K562 (cell line): ENCODE data around the gene STK11. TPM values are rescaled to one million over a fixed set of nuclear protein-coding genes. Genes with fewer than 3 reads are reported as not detected.
A peak's percentile ranks its signal among the peaks of the same experiment; 100 is the strongest.

Experiments
- ATAC-seq: fragments of 200-7000 bp; cut with Tn5 transposase; 3 replicates; pipeline ENCODE4 v1.9.1; 2020; ENCODE audit warnings: moderate library complexity
- BruUV-seq: library from RNA; stranded (reverse); fragments of 400-500 nt; replicated peaks from 2 replicates; lab custom pipeline; 2021; lab: Mats Ljungman, UMichigan
- CTCF ChIA-PET: fragments of 300-600 bp; formaldehyde crosslinking; extraction: SDS; loops from one replicate; lab custom pipeline; 2021; ENCODE audit warnings: low intra/inter-chr PET ratio; lab: Yijun Ruan, JAX
- POLR2A ChIA-PET: fragments of 300-600, 350-650 bp; sonication (Branson Sonifier 250); formaldehyde crosslinking; extraction: SDS; loops from one replicate; lab custom pipeline; 2021; ENCODE audit warnings: antibody characterized with exemption, inconsistent platforms; lab: Yijun Ruan, JAX
- DNase-seq, 4 experiments: peaks; one replicate each; pipeline versions ENCODE4 v3.0.0 to v3.0.0-alpha.2; 2011 to 2018; ENCODE audit warnings: low spot score in 3 of 4, mixed read lengths in 3 of 4; ENCODE audit errors: extremely low read depth in 1 of 4
- FAIRE-seq: peaks from 2 replicates; lab custom pipeline; 2011; peaks lifted over from hg19 to GRCh38; lab: Jason Lieb, UNC
- H2AFZ ChIP-seq: 2 replicates; pipeline ENCODE4 v1.6.0; 2011; ENCODE audit warnings: low read depth, low read length, control low read depth, inconsistent platforms
- H3K27ac ChIP-seq: fragments of 200-600 bp; 3 replicates; pipeline ENCODE4 v1.8.0; 2011; ENCODE audit warnings: low read depth, mild to moderate bottlenecking, control low read depth, inconsistent platforms, low read length, moderate library complexity, mixed read lengths; ENCODE audit errors: extremely low read depth
- H3K27me3 ChIP-seq, 2 experiments: fragments of 300-600 bp in 1 of 2; 2 replicates in 1 of 2; 3 replicates in 1 of 2; pipeline versions ENCODE4 v1.6.0 to v1.8.0; 2011; ENCODE audit warnings: inconsistent platforms in 2 of 2, low read length in 2 of 2, mild to moderate bottlenecking in 1 of 2, mixed read lengths in 1 of 2, moderate library complexity in 1 of 2; ENCODE audit not compliant: control insufficient read depth in 2 of 2, insufficient read depth in 2 of 2
- H3K36me3 ChIP-seq: fragments of 300-600 bp; 3 replicates; pipeline ENCODE4 v1.8.0; 2011; ENCODE audit warnings: mild to moderate bottlenecking, low read length, inconsistent platforms; ENCODE audit not compliant: control insufficient read depth, insufficient read depth
- H3K4me1 ChIP-seq, 2 experiments: fragments of 200-600 bp in 1 of 2; replicated peaks in 1 of 2; 2 replicates in 1 of 2; 3 replicates in 1 of 2; pipeline versions ENCODE4 v1.5.1 to v1.8.0; 2011; ENCODE audit warnings: inconsistent platforms in 2 of 2, low read length in 2 of 2, mild to moderate bottlenecking in 1 of 2, mixed read lengths in 1 of 2, moderate library complexity in 1 of 2; ENCODE audit not compliant: control insufficient read depth in 2 of 2, insufficient read depth in 2 of 2
- H3K4me2 ChIP-seq: 2 replicates; pipeline ENCODE4 v1.6.1; 2011; ENCODE audit warnings: low read length, control low read depth, inconsistent platforms, mixed read lengths; ENCODE audit not compliant: insufficient read depth
- H3K4me3 ChIP-seq: fragments of 200-600 bp; sonication (generic), shearing (Covaris generic); 2 replicates; pipeline ENCODE4 v1.5.1; 2016; ENCODE audit warnings: control low read depth, inconsistent platforms
- H3K79me2 ChIP-seq: fragments of 200-600 bp; 3 replicates; pipeline ENCODE4 v1.8.0; 2011; ENCODE audit warnings: low read length, inconsistent platforms; ENCODE audit not compliant: control insufficient read depth, insufficient read depth
- H3K9ac ChIP-seq, 2 experiments: 2 replicates each; pipeline versions ENCODE4 v1.6.0 to v1.6.1; 2011; ENCODE audit warnings: low read depth in 2 of 2, low read length in 2 of 2, control low read depth in 1 of 2, inconsistent platforms in 1 of 2, mild to moderate bottlenecking in 1 of 2, mixed read lengths in 1 of 2; ENCODE audit not compliant: insufficient read depth in 1 of 2
- H3K9me1 ChIP-seq: one replicate; pipeline ENCODE4 v1.6.0; 2011; ENCODE audit warnings: inconsistent platforms, mild to moderate bottlenecking, low read length, moderate library complexity; ENCODE audit not compliant: control insufficient read depth, insufficient read depth
- H3K9me3 ChIP-seq: replicated peaks from 2 replicates; pipeline ENCODE4 v1.5.1; 2011; ENCODE audit warnings: low read depth, low read length, inconsistent platforms; ENCODE audit not compliant: control insufficient read depth, insufficient read depth
- H4K20me1 ChIP-seq: replicated peaks from 2 replicates; pipeline ENCODE4 v1.6.1; 2011; ENCODE audit warnings: low read length, inconsistent platforms, mixed read lengths; ENCODE audit not compliant: control insufficient read depth, insufficient read depth
- BCL6 ChIP-seq: fragments of 250-450 bp; sonication (Bioruptor Pico); IDR thresholded peaks from 2 replicates; pipeline ENCODE4 v1.4.0; 2020
- KDM2B ChIP-seq: fragments of 250-450 bp; sonication (Bioruptor Pico); IDR thresholded peaks from 2 replicates; pipeline ENCODE4 v1.8.0; 2021; ENCODE audit warnings: mild to moderate bottlenecking, moderate library complexity
- MCM3 ChIP-seq: fragments of 450-650 bp; IDR thresholded peaks from 2 replicates; pipeline ENCODE4 v1.6.1; 2016
- NCOA1 ChIP-seq: fragments of 450-650 bp; IDR thresholded peaks from 2 replicates; pipeline ENCODE4 v1.6.1; 2016; ENCODE audit warnings: low read depth
- PYGO2 ChIP-seq: fragments of 450-650 bp; IDR thresholded peaks from 2 replicates; pipeline ENCODE4 v1.6.1; 2016; ENCODE audit warnings: mild to moderate bottlenecking, missing genetic modification characterization, moderate library complexity, missing compliant biosample characterization
- RBM22 ChIP-seq: fragments of 200-400 bp; formaldehyde crosslinking; IDR thresholded peaks from 2 replicates; pipeline ENCODE4 v1.6.1; 2018; ENCODE audit warnings: low read length, low read depth; ENCODE audit not compliant: poor library complexity, severe bottlenecking
- SMAD2 ChIP-seq: fragments of 150-350 bp; IDR thresholded peaks from 2 replicates; pipeline ENCODE4 v1.6.1; 2014; ENCODE audit warnings: low read depth, mild to moderate bottlenecking, low read length
- TBP ChIP-seq: optimal IDR thresholded peaks from 2 replicates; pipeline ENCODE3; 2011; ENCODE audit warnings: low read depth, low read length, improper control_type of control experiment
- TGIF2 ChIP-seq: sonication (generic); formaldehyde crosslinking; IDR thresholded peaks from 2 replicates; pipeline ENCODE4 v1.8.1; 2022; ENCODE audit warnings: mild to moderate bottlenecking, missing genetic modification reagents, moderate library complexity
- ZNF436 ChIP-seq: fragments of 250-450, 450-650 bp; sonication (Bioruptor Pico); formaldehyde crosslinking; IDR thresholded peaks from 2 replicates; pipeline ENCODE4 v1.7.0; 2020; ENCODE audit warnings: mild to moderate bottlenecking
- WGBS: fragments of 100-300 bp; shearing (Covaris generic); methylation state at CpG from one replicate; pipeline ENCODE4 v1.1.6; 2016; ENCODE audit warnings: low coverage, mixed read lengths; ENCODE audit not compliant: insufficient coverage; ENCODE audit errors: missing lambda C conversion rate; 5-methylcytosine and 5-hydroxymethylcytosine counted together
- in situ Hi-C: fragments of 300-500 bp; cut with MboI; formaldehyde crosslinking; loops from 4 replicates; pipeline ENCODE4 v1.15.0; 2018; ENCODE audit warnings: inconsistent platforms, mixed read lengths
- intact Hi-C: fragments of 100-400 bp; cut with micrococcal nuclease; formaldehyde crosslinking; loops from 2 replicates; pipeline ENCODE4 v1.14.2; 2022
- polyA plus RNA-seq, 8 experiments: library from polyadenylated mRNA; depleted of rRNA in 4 of 8; stranded (reverse) in 5 of 8; unstranded in 3 of 8; fragments of >200 nt; fragmentation: Nextera tagmentation in 2 of 8; fragmentation: Illumina TruSeq in 1 of 8; extraction: Ambion mirVana in 2 of 8; extraction: Trizol in 1 of 8; gene quantifications; 2 replicates each; pipeline versions ENCODE4 v1.2.1 to v1.2.3, GENCODE V29; 2011 to 2014; ENCODE audit warnings: inconsistent platforms in 1 of 8, missing spikeins in 1 of 8
- total RNA-seq, 7 experiments: library from RNA; depleted of rRNA in 6 of 7; stranded (reverse); fragments of >200 nt in 6 of 7; fragmentation: Illumina TruSeq in 2 of 7; extraction: Trizol in 2 of 7; gene quantifications; 2 replicates each; pipeline versions ENCODE4 v1.2.1 to v1.2.3, GENCODE V29; 2011 to 2021; ENCODE audit warnings: low replicate concordance in 1 of 7
- TF ChIP-seq, protein P1 (sequence below): fragments of 450-650 bp; IDR thresholded peaks from 2 replicates; pipeline ENCODE4 v1.6.1; 2016
- TF ChIP-seq, protein P2 (sequence below): sonication (generic); formaldehyde crosslinking; IDR thresholded peaks from 2 replicates; pipeline ENCODE4 v1.8.0; 2022; ENCODE audit warnings: mild to moderate bottlenecking, missing genetic modification reagents
- TF ChIP-seq, protein P3 (sequence below): fragments of 200-800 bp; sonication (Bioruptor generic); IDR thresholded peaks from 2 replicates; pipeline ENCODE4 v1.6.1; 2017; ENCODE audit warnings: missing genetic modification characterization, missing compliant biosample characterization
- TF ChIP-seq, protein P4 (sequence below): conservative IDR thresholded peaks from 2 replicates; pipeline ENCODE4 v1.6.1; 2011; ENCODE audit warnings: low read depth, mild to moderate bottlenecking, low read length; ENCODE audit not compliant: control insufficient read depth
- TF ChIP-seq, protein P5 (sequence below): sonication (generic); formaldehyde crosslinking; IDR thresholded peaks from 2 replicates; pipeline ENCODE4 v1.8.0; 2022; ENCODE audit warnings: mild to moderate bottlenecking, low read depth, missing genetic modification reagents

STK11 gene
- total and polyA plus RNA-seq, 9 of the 15 experiments (the other 6 are each of a cell fraction or from before 2014, with no cell fraction given): 0.15 to 96.5 (median 31.7) TPM

DNA sequence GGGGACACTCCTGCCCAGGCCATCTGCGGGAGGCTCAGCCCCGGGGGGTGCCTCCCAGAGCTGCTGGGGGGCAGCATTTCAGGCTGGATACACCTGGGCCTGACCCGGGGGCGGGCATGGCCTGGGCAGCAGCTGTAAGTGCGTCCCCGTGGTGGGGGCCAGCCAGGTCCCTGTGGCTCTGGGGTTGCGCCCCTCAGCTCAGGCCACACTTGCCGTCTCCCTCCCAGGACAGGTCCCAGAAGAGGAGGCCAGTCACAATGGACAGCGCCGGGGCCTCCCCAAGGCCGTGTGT, 20.6 kb downstream of the STK11 start:
- ATAC-seq: no peak
- CTCF ChIA-PET: no interaction called here
- H4K20me1 ChIP-seq: 0 out of 2 replicates have a peak, but pooled peaks cover under 1% of the 10 kb centered on the region
- no peak overlapping the region for H3K27ac ChIP-seq
- peaks cover 0 to 63% of the 10 kb centered on the region in 2 experiments; a peak in 2 of 5 replicates for H3K4me1 ChIP-seq
- peak overlapping the region in 1 of 2 experiments; percentile 26; a peak in 1 of 4 replicates for H3K9ac ChIP-seq
- no peaks in the 10 kb centered on the region for H3K27me3 ChIP-seq
- no peak for FAIRE-seq
- H2AFZ ChIP-seq: no peak overlapping the region
- in situ Hi-C loops (loop anchor here (25.0 kb wide), 1 partner anchor 464 kb away; the partner anchor contains the start of gene MISP), intact Hi-C loops (no loop called here)
- H3K4me3 ChIP-seq: no peak overlapping the region
- peaks cover 16% of the 10 kb centered on the region for H3K79me2 ChIP-seq
- BruUV-seq: no TSS peak
- POLR2A ChIA-PET: interaction anchor here (1.5 kb wide), 1 partner anchor 9 kb away, joined by 9 read pairs; no protein-coding TSS in a partner anchor
- 100% methylated on average over 2 of the region's 11 CpGs for WGBS
- TF ChIP-seq PYGO2 (tag): no peak
- no peak for TF ChIP-seq TBP
- TF ChIP-seq, protein P1, sequence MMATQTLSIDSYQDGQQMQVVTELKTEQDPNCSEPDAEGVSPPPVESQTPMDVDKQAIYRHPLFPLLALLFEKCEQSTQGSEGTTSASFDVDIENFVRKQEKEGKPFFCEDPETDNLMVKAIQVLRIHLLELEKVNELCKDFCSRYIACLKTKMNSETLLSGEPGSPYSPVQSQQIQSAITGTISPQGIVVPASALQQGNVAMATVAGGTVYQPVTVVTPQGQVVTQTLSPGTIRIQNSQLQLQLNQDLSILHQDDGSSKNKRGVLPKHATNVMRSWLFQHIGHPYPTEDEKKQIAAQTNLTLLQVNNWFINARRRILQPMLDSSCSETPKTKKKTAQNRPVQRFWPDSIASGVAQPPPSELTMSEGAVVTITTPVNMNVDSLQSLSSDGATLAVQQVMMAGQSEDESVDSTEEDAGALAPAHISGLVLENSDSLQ: no peak
- TF ChIP-seq BCL6 (CRISPR knock-in tag): no peak
- TF ChIP-seq, protein P2, sequence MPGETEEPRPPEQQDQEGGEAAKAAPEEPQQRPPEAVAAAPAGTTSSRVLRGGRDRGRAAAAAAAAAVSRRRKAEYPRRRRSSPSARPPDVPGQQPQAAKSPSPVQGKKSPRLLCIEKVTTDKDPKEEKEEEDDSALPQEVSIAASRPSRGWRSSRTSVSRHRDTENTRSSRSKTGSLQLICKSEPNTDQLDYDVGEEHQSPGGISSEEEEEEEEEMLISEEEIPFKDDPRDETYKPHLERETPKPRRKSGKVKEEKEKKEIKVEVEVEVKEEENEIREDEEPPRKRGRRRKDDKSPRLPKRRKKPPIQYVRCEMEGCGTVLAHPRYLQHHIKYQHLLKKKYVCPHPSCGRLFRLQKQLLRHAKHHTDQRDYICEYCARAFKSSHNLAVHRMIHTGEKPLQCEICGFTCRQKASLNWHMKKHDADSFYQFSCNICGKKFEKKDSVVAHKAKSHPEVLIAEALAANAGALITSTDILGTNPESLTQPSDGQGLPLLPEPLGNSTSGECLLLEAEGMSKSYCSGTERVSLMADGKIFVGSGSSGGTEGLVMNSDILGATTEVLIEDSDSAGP (CRISPR knock-in tag): no peak
- TF ChIP-seq ZNF436: no peak
- TF ChIP-seq TGIF2 (CRISPR knock-in tag): no peak
- TF ChIP-seq, protein P3, sequence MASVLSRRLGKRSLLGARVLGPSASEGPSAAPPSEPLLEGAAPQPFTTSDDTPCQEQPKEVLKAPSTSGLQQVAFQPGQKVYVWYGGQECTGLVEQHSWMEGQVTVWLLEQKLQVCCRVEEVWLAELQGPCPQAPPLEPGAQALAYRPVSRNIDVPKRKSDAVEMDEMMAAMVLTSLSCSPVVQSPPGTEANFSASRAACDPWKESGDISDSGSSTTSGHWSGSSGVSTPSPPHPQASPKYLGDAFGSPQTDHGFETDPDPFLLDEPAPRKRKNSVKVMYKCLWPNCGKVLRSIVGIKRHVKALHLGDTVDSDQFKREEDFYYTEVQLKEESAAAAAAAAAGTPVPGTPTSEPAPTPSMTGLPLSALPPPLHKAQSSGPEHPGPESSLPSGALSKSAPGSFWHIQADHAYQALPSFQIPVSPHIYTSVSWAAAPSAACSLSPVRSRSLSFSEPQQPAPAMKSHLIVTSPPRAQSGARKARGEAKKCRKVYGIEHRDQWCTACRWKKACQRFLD (CRISPR knock-in tag): no peak
- TF ChIP-seq, protein P4, sequence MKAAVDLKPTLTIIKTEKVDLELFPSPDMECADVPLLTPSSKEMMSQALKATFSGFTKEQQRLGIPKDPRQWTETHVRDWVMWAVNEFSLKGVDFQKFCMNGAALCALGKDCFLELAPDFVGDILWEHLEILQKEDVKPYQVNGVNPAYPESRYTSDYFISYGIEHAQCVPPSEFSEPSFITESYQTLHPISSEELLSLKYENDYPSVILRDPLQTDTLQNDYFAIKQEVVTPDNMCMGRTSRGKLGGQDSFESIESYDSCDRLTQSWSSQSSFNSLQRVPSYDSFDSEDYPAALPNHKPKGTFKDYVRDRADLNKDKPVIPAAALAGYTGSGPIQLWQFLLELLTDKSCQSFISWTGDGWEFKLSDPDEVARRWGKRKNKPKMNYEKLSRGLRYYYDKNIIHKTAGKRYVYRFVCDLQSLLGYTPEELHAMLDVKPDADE: no peak
- TF ChIP-seq MCM3: no peak
- TF ChIP-seq, protein P5, sequence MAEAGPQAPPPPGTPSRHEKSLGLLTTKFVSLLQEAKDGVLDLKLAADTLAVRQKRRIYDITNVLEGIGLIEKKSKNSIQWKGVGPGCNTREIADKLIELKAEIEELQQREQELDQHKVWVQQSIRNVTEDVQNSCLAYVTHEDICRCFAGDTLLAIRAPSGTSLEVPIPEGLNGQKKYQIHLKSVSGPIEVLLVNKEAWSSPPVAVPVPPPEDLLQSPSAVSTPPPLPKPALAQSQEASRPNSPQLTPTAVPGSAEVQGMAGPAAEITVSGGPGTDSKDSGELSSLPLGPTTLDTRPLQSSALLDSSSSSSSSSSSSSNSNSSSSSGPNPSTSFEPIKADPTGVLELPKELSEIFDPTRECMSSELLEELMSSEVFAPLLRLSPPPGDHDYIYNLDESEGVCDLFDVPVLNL: no peak
- no peak for TF ChIP-seq KDM2B (CRISPR knock-in tag)
- no peak for TF ChIP-seq SMAD2
- no peak for TF ChIP-seq NCOA1
- TF ChIP-seq RBM22: no peak
- TF ChIP-seq, all 486 proteins: peak for 0
- Histone ChIP-seq H3K4me2 (no peak overlapping the region), H3K9me1 (no peaks in the 10 kb centered on the region), H3K9me3 (no peaks in the 10 kb centered on the region; the same call in 1 of the 2 replicates), H3K36me3 (peaks cover 68% of the 10 kb centered on the region; the same call in 2 of the 3 replicates)
- DNase-seq: no peak
